Sigmoid colon (tissue), 7 donors: ENCODE data around the gene BAZ1B. TPM values are rescaled to one million over a fixed set of nuclear protein-coding genes. Genes with fewer than 3 reads are reported as not detected.

Experiments used
- DNase-seq: peaks from one replicate; pipeline ENCODE4 v3.0.0-alpha.2; 2019
- H3K27ac ChIP-seq, 4 donors: fragments of 200-600 bp; sonication (generic); one replicate each; pipeline ENCODE4 v1.5.1; 2016 to 2019; ENCODE audit warnings: mild to moderate bottlenecking in 1 of 4
- H3K27me3 ChIP-seq, 3 donors: fragments of 200-600 bp; sonication (generic); one replicate each; pipeline ENCODE4 v1.5.1; 2019; ENCODE audit warnings: mild to moderate bottlenecking in 1 of 3
- H3K36me3 ChIP-seq, 4 donors: fragments of 200-600 bp; sonication (generic); one replicate each; pipeline ENCODE4 v1.5.1; 2016 to 2019
- H3K4me1 ChIP-seq, 4 donors: fragments of 200-600 bp; sonication (generic); one replicate each; pipeline ENCODE4 v1.5.1; 2017 to 2019
- H3K4me3 ChIP-seq, 4 donors: fragments of 200-600 bp; sonication (generic); one replicate each; pipeline ENCODE4 v1.5.1; 2017 to 2019; ENCODE audit warnings: mild to moderate bottlenecking in 2 of 4, moderate library complexity in 1 of 4
- H3K9me3 ChIP-seq, 4 donors: fragments of 200-600 bp in 3 of 4; sonication (generic) in 3 of 4; one replicate each; pipeline versions ENCODE4 v1.5.1 to v1.6.1; 2013 to 2019
- CTCF ChIP-seq, 4 experiments: fragments of 450-650 bp in 3 of 4; fragments of 200-600 bp in 1 of 4; IDR thresholded peaks; one replicate each; pipeline ENCODE4 v1.5.1; 2016 to 2019; ENCODE audit warnings: antibody characterized with exemption in 4 of 4, mild to moderate bottlenecking in 3 of 4, moderate library complexity in 2 of 4
- EP300 ChIP-seq, 4 donors: sonication (generic); formaldehyde crosslinking; IDR thresholded peaks; one replicate each; pipeline ENCODE4 v1.6.1; 2017; ENCODE audit warnings: antibody characterized with exemption in 4 of 4
- POLR2A ChIP-seq, 2 donors: fragments of 450-650 bp; IDR thresholded peaks; one replicate each; pipeline ENCODE4 v1.6.1; 2016; ENCODE audit warnings: antibody characterized with exemption in 2 of 2, mild to moderate bottlenecking in 2 of 2, moderate library complexity in 2 of 2
- POLR2AphosphoS5 ChIP-seq, 4 donors: sonication (generic); formaldehyde crosslinking; IDR thresholded peaks; one replicate each; pipeline ENCODE4 v1.6.1; 2017; ENCODE audit warnings: antibody characterized with exemption in 4 of 4
- WGBS, 2 donors: extraction: QIAGEN DNeasy Blood & Tissue Kit; methylation state at CpG; one replicate each; pipeline ENCODE4 v1.1.7; 2013; 5-methylcytosine and 5-hydroxymethylcytosine counted together
- intact Hi-C: fragments of 100-400 bp; cut with DNase I; formaldehyde crosslinking; loops from one replicate; pipeline ENCODE4 v1.15.1; 2023
- polyA plus RNA-seq, 3 donors: library from polyadenylated mRNA; stranded (reverse); fragments of 200-250 nt; gene quantifications; one replicate each; pipeline ENCODE4 v1.2.3, GENCODE V29; 2013
- total RNA-seq, 4 donors: library from RNA; depleted of rRNA; stranded (reverse); fragments of >200 nt; gene quantifications; one replicate each; pipeline ENCODE4 v1.1.0, GENCODE V29; 2016
- donor health status: healthy with polysubstance abuse.
- donor health status: Bipolar disorder and iron deficiency.
- donor health status: healthy.

The BAZ1B gene
- total and polyA plus RNA-seq, 7 donors = 13.8 to 67.3 (median 47.2) TPM

- intact Hi-C loops = no loop called here
- DNase-seq = no peak
- no peak overlapping the region for H3K4me3 ChIP-seq
- H3K36me3 ChIP-seq = peaks cover 28 to 55% (median 38%) of the 10 kb centered on the region in 4 donors
- H3K9me3 ChIP-seq = no peaks in the 10 kb centered on the region
- H3K27ac ChIP-seq = no peak overlapping the region
- 91 to 92% methylated on average over 7 of the region's 7 CpGs for WGBS, 2 donors
- peaks cover 0 to 5% (median 0%) of the 10 kb centered on the region in 3 donors for H3K27me3 ChIP-seq
- H3K4me1 ChIP-seq = peaks cover 0 to under 1% (median 0%) of the 10 kb centered on the region in 4 donors
- TF ChIP-seq POLR2AphosphoS5 (IDR thresholded peaks at IDR 0.05) (no peak), CTCF (IDR thresholded peaks at IDR 0.05) (no peak), POLR2A (IDR thresholded peaks at IDR 0.05) (no peak), EP300 (IDR thresholded peaks at IDR 0.05) (no peak)
Measured at GRCh38 chr7:73439410-73439704, 82.7 kb downstream of the BAZ1B start.

- Histone ChIP-seq H3K36me3 (peaks cover 22 to 50% (median 33%) of the 10 kb centered on the region in 4 donors), H3K27me3 (peaks cover 0 to 11% (median 0%) of the 10 kb centered on the region in 3 donors), H3K9me3 (no peaks in the 10 kb centered on the region), H3K4me3 (no peak overlapping the region), H3K27ac (no peak overlapping the region), H3K4me1 (peaks cover 0 to 6% (median 4%) of the 10 kb centered on the region in 4 donors)
- WGBS, 2 donors = 87% methylated on average over 16 of the region's 16 CpGs
- TF ChIP-seq POLR2A (IDR thresholded peaks at IDR 0.05) = no peak
- peak; percentile 38 for DNase-seq
- intact Hi-C loops = no loop called here
Measured at GRCh38 chr7:73438547-73439409, 83.3 kb downstream of the BAZ1B start.

GRCh38 chr7:73437621-73438416, 84.3 kb downstream of the BAZ1B start:
- H3K4me1 ChIP-seq = peaks cover 0 to 14% (median 7%) of the 10 kb centered on the region in 4 donors
- TF ChIP-seq EP300 (IDR thresholded peaks at IDR 0.05) (no peak), POLR2AphosphoS5 (IDR thresholded peaks at IDR 0.05) (no peak), CTCF (IDR thresholded peaks at IDR 0.05) (no peak), POLR2A (IDR thresholded peaks at IDR 0.05) (no peak)
- 53 to 65% methylated on average over 16 of the region's 16 CpGs for WGBS, 2 donors
- peaks cover 14 to 40% (median 25%) of the 10 kb centered on the region in 4 donors for H3K36me3 ChIP-seq
- H3K4me3 ChIP-seq = no peak overlapping the region
- intact Hi-C loops = no loop called here
- no peaks in the 10 kb centered on the region for H3K9me3 ChIP-seq
- no peak overlapping the region for H3K27ac ChIP-seq
- peaks cover 0 to 13% (median 6%) of the 10 kb centered on the region in 3 donors for H3K27me3 ChIP-seq
- peak; percentile 58 for DNase-seq

DNA sequence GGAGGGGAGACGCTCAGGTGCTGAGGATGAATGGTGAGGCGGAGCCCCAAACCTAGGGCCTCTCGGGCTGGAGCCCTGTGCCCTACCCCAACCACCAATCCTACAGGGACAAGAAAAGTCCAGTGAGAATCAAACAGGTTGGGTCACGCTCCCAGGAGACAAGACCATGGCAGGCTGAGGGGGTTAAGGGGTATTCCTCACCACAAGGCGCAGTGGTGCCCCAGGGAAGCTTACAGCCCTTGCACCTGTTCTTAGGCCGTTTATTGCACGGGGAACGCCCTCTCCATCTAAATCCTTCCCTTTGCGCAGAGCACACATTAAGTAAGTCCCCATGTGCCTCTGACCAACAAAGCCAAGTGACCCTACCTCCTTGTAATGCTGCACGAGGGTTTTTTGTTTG, 85.0 kb downstream of the BAZ1B start:
- WGBS, 2 donors = 25 to 65% methylated on average over 10 of the region's 10 CpGs
- intact Hi-C loops = no loop called here

More for the DNA sequence above, 85.0 kb downstream of the BAZ1B start:
- peaks cover 0 to 14% (median 7%) of the 10 kb centered on the region in 4 donors for H3K4me1 ChIP-seq
- no peak overlapping the region for H3K4me3 ChIP-seq
- no peak for DNase-seq
- peaks cover 6 to 33% (median 18%) of the 10 kb centered on the region in 4 donors for H3K36me3 ChIP-seq
- H3K9me3 ChIP-seq = no peaks in the 10 kb centered on the region
- TF ChIP-seq EP300 (IDR thresholded peaks at IDR 0.05) (no peak), POLR2AphosphoS5 (IDR thresholded peaks at IDR 0.05) (no peak), CTCF (IDR thresholded peaks at IDR 0.05) (no peak), POLR2A (IDR thresholded peaks at IDR 0.05) (no peak)
- H3K27ac ChIP-seq = no peak overlapping the region
- H3K27me3 ChIP-seq = peaks cover 0 to 19% (median 12%) of the 10 kb centered on the region in 3 donors
